Measurements from ENCODE around the gene XPO6.

The XPO6 gene

DNA sequence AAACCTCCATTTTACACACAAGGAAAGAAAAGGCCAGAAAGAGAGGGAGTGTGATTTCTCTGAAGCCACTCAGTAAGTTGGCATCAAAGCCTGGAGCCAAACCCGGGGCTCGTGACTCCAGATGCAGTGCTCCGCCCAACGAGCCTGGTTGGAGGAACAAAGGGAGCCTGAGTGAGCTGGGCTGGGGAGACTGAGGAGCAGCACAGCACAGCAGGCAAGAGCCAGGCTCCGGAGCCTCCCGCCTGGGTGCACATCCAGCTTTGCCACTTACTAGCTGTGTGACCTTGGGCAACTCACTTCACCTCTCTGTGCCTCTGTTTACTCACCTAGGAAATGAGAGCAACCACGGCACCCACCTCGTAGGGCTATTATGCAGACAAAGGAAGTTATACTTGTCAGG, 153.8 kb downstream of the XPO6 start:
- H3K9me3 ChIP-seq (ENCODE audit: control insufficient read depth, low read length) = no peaks in the 10 kb centered on the region
- H2AFZ ChIP-seq = no peak overlapping the region
- no peaks in the 10 kb centered on the region for H3K36me3 ChIP-seq (ENCODE audit: control insufficient read depth, insufficient read depth, low read length)
- no peaks in the 10 kb centered on the region for H3K79me2 ChIP-seq
- TF ChIP-seq, protein P1, sequence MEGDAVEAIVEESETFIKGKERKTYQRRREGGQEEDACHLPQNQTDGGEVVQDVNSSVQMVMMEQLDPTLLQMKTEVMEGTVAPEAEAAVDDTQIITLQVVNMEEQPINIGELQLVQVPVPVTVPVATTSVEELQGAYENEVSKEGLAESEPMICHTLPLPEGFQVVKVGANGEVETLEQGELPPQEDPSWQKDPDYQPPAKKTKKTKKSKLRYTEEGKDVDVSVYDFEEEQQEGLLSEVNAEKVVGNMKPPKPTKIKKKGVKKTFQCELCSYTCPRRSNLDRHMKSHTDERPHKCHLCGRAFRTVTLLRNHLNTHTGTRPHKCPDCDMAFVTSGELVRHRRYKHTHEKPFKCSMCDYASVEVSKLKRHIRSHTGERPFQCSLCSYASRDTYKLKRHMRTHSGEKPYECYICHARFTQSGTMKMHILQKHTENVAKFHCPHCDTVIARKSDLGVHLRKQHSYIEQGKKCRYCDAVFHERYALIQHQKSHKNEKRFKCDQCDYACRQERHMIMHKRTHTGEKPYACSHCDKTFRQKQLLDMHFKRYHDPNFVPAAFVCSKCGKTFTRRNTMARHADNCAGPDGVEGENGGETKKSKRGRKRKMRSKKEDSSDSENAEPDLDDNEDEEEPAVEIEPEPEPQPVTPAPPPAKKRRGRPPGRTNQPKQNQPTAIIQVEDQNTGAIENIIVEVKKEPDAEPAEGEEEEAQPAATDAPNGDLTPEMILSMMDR (IDR thresholded peaks at IDR 0.05) = no peak
- no peaks in the 10 kb centered on the region for H3K4me1 ChIP-seq
- no peak overlapping the region for H3K9ac ChIP-seq
- H3K4me3 ChIP-seq (ENCODE audit: low read depth, low read length) = no peak overlapping the region
- H3K4me2 ChIP-seq (ENCODE audit: low read length) = no peak overlapping the region
- H3K27me3 ChIP-seq (ENCODE audit: control insufficient read depth, insufficient read depth, low read length) = no peaks in the 10 kb centered on the region
- no peak overlapping the region for H3K27ac ChIP-seq

DNA sequence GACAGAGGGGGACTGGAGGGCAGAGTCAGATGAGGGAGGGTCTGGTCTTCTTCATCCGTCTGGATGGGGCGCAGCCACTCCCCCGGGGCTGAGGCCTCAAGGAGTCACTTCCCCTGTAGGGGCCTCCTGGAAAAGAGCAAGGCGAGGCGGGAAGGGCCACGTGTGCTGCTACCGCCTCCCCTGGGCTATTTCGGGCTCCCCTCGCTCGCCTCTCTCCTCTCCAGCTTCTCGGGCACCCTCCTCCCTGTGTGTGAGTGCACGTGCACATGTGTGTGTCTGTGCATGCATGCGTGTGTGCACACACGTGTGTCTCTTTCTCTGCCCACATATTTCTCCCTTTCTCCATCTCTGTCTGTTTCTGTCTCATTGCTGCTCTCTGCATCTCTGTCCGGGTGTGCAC, 158.3 kb downstream of the XPO6 start:
- Histone ChIP-seq H2AFZ (no peak overlapping the region), H3K4me1 (no peaks in the 10 kb centered on the region), H3K79me2 (no peaks in the 10 kb centered on the region), H3K36me3 (ENCODE audit: control insufficient read depth, insufficient read depth, low read length) (no peaks in the 10 kb centered on the region), H3K4me2 (ENCODE audit: low read length) (no peak overlapping the region), H3K27ac (no peak overlapping the region), H3K9ac (no peak overlapping the region), H3K4me3 (ENCODE audit: low read depth, low read length) (no peak overlapping the region), H3K9me3 (ENCODE audit: control insufficient read depth, low read length) (peaks cover 3% of the 10 kb centered on the region), H3K27me3 (ENCODE audit: control insufficient read depth, insufficient read depth, low read length) (no peaks in the 10 kb centered on the region)
- TF ChIP-seq, protein P1 (IDR thresholded peaks at IDR 0.05) = no peak

DNA sequence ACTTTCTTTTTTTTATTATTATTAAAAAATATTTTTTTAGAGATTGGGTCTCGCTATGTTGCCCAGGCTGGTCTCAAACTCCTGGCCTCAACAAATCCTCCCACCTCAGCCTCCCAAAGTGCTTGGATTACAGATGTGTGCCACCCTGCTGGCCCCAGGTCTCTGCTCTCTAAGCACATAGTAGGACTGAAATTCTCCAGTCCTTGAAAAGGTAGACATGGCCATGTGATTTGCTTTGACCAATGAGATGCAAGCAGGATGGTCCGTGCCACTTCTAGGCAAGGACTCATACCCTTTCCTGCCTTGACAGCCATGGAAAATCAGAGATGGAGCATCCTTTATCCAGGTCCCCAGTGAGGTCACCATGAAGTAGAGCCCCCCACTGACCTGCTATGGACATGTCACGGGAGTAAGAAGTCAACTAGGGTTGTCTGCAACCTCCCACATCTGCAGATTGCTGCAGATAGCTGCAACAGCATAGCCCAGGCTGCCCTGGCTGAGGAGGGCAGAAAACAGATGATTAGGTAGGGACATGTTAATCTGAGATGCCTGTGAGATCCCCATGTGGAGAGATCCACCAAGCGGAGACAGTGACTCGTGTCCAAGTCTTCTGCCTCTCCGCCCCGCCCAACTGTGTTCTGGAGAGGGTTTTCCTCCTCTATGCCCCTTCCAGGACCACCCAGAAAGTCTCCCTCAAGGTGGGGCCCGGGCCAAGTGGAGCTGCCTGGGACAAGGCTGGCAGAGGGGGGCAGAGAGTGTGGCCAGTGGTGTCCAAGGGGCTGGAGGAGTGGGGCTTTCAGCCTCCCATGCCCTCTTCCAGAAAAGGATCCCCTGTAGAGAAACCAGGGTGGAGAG, 159.3 kb downstream of the XPO6 start:
- no peak overlapping the region for H3K4me2 ChIP-seq (ENCODE audit: low read length)
- no peaks in the 10 kb centered on the region for H3K27me3 ChIP-seq (ENCODE audit: control insufficient read depth, insufficient read depth, low read length)
- peaks cover 3% of the 10 kb centered on the region for H3K9me3 ChIP-seq (ENCODE audit: control insufficient read depth, low read length)
- TF ChIP-seq, protein P1 (IDR thresholded peaks at IDR 0.05) = no peak
- H3K79me2 ChIP-seq = no peaks in the 10 kb centered on the region
- no peak overlapping the region for H3K9ac ChIP-seq
- H3K27ac ChIP-seq = no peak overlapping the region
- H3K4me1 ChIP-seq = no peaks in the 10 kb centered on the region
- H2AFZ ChIP-seq = no peak overlapping the region
- H3K4me3 ChIP-seq (ENCODE audit: low read depth, low read length) = no peak overlapping the region
- H3K36me3 ChIP-seq (ENCODE audit: control insufficient read depth, insufficient read depth, low read length) = no peaks in the 10 kb centered on the region

DNA sequence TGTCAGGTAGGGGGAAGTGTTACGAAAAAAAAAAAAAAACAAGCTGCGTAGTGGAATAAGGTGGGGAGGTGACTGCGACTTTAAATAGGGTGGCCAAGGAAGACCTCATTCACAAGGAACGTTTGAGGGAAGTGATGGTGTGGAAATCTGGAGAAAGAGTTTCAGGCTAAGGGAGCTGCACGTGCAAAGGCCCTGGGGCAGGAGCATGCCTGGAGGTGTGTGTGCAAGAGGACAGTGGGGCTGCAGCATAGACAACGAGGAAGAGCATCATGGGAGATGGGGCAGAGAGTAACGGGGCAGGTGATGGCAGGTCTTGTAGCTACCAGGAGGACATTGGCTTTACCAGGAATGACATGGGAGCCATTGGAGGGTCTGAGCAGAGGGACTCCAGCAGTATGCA, 160.3 kb downstream of the XPO6 start:
- H3K27ac ChIP-seq = no peak overlapping the region
- H3K9ac ChIP-seq = no peak overlapping the region
- peaks cover 3% of the 10 kb centered on the region for H3K9me3 ChIP-seq (ENCODE audit: control insufficient read depth, low read length)
- H3K4me2 ChIP-seq (ENCODE audit: low read length) = no peak overlapping the region
- no peak overlapping the region for H2AFZ ChIP-seq
- H3K4me1 ChIP-seq = no peaks in the 10 kb centered on the region
- H3K27me3 ChIP-seq (ENCODE audit: control insufficient read depth, insufficient read depth, low read length) = no peaks in the 10 kb centered on the region
- no peak overlapping the region for H3K4me3 ChIP-seq (ENCODE audit: low read depth, low read length)
- no peaks in the 10 kb centered on the region for H3K79me2 ChIP-seq
- TF ChIP-seq, protein P1 (IDR thresholded peaks at IDR 0.05) = no peak
- no peaks in the 10 kb centered on the region for H3K36me3 ChIP-seq (ENCODE audit: control insufficient read depth, insufficient read depth, low read length)
